ENCODE measurements around the gene MDP1. TPM values are rescaled to one million over a fixed set of nuclear protein-coding genes. Genes with fewer than 3 reads are reported as not detected.

Gene MDP1
- total and polyA plus RNA-seq, 2 of the 8 experiments (the other 6 are each of a cell fraction or from before 2014, with no cell fraction given) = 17.7 to 32.2 TPM

DNA sequence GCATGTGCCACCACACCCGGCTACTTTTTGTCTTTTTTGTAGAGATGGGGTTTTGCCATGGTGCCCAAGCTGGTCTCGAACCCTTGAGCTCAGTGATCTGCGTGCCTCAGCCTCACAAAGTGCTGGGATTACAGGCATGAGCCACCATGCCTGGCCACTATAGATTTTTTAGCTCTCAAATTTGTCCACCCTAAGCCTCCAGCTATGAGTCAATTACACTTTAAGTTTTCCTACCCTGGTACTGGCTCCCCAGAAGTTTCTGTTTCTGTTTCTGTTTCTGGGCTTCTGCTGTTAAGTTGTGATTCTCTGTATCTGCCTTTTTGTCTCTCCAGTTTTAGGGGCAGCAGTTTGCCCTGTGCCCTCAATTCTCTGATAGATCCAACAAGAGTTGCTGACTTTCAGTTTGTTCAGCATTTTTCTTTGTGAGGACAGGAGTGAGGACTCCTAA is 30.9 kb upstream of the MDP1 start:
- Histone ChIP-seq H2BK12ac (ENCODE audit: low read depth, low read length) (no peak overlapping the region), H3K4ac (replicated peaks; ENCODE audit: insufficient read length, low read depth, low read length) (no peak overlapping the region), H4K91ac (replicated peaks; ENCODE audit: insufficient read length, low read length) (no peak overlapping the region), H3K36me3 (ENCODE audit: control insufficient read depth in 2 of 4, insufficient read depth in 4 of 4, low read length in 3 of 4) (no peaks in the 10 kb centered on the region), H3K14ac (ENCODE audit: insufficient read length) (no peak overlapping the region), H3K4me1 (replicated peaks in 1 of 4; ENCODE audit: control insufficient read depth in 3 of 4, insufficient read depth in 4 of 4, low read length in 3 of 4) (peaks cover 0 to 4% (median 0%) of the 10 kb centered on the region in 4 experiments; a peak in 3 of 7 replicates), H2AFZ (ENCODE audit: low read length) (no peak overlapping the region), H3K27me3 (replicated peaks in 1 of 4; ENCODE audit: control insufficient read depth in 3 of 4, extremely low read depth in 1 of 4, insufficient read depth in 3 of 4, low read length in 3 of 4) (no peaks in the 10 kb centered on the region), H3K4me2 (ENCODE audit: insufficient read depth in 1 of 2, low read depth in 2 of 2, low read length in 2 of 2) (no peak overlapping the region), H3K79me1 (ENCODE audit: low read depth, low read length) (no peaks in the 10 kb centered on the region), H2AK5ac (ENCODE audit: low read depth, low read length) (no peak overlapping the region), H2BK5ac (ENCODE audit: low read depth, low read length) (no peak overlapping the region), H4K8ac (ENCODE audit: extremely low read depth, insufficient read depth, low read length) (no peak overlapping the region), H3K23ac (ENCODE audit: insufficient read length) (no peak overlapping the region), H2BK15ac (ENCODE audit: low read length) (no peak overlapping the region), H3K18ac (ENCODE audit: extremely low read depth, low read length) (no peak overlapping the region), H4K20me1 (replicated peaks in 1 of 2; ENCODE audit: control insufficient read depth in 1 of 2, insufficient read depth in 2 of 2, low read length in 2 of 2) (peaks cover 0 to under 1% of the 10 kb centered on the region in 2 experiments), H2BK20ac (ENCODE audit: low read length) (no peak overlapping the region), H3K9me3 (ENCODE audit: insufficient read depth in 2 of 2, low read depth in 1 of 2, low read length in 1 of 2) (no peaks in the 10 kb centered on the region), H3K9ac (replicated peaks in 1 of 4; ENCODE audit: extremely low read depth in 1 of 4, low read depth in 3 of 4, low read length in 3 of 4) (no peak overlapping the region), H2BK120ac (replicated peaks; ENCODE audit: low read depth, low read length) (no peak overlapping the region), H4K5ac (ENCODE audit: insufficient read length, low read depth, low read length) (no peak overlapping the region), H3K56ac (replicated peaks; ENCODE audit: insufficient read length, low read depth, low read length) (no peak overlapping the region), H3K27ac (ENCODE audit: low read depth, low read length) (no peak overlapping the region), H3K79me2 (ENCODE audit: control insufficient read depth in 1 of 2, insufficient read depth in 2 of 2, low read length in 2 of 2) (no peaks in the 10 kb centered on the region), H3K4me3 (ENCODE audit: extremely low read depth in 1 of 4, insufficient read depth in 2 of 4, low read depth in 3 of 4, low read length in 4 of 4) (no peak overlapping the region), H3K23me2 (ENCODE audit: low read depth, low read length) (peaks cover 5% of the 10 kb centered on the region; the same call in 1 of the 2 replicates)
- no peak for FAIRE-seq
- 88% methylated on average over 3 of the region's 3 CpGs; no CpG with 5 or more reads in 1 of the 2 experiments for WGBS, 2 experiments (ENCODE audit: extremely low coverage in 1 of 2, insufficient coverage in 1 of 2, insufficient read length in 1 of 2, insufficient replicate concordance in 2 of 2, low coverage in 1 of 2, low lambda C conversion rate in 2 of 2, missing lambda C conversion rate in 1 of 2)
- no peak for DNase-seq (ENCODE audit: low read depth in 1 of 2, low spot score in 2 of 2)
- TF ChIP-seq KDM1A (IDR thresholded peaks at IDR 0.05; ENCODE audit: borderline replicate concordance, low read length) = no peak
- POLR2A ChIA-PET (ENCODE audit: partially characterized antibody) = interaction anchor here (0.9 to 4.2 kb wide), 12 partner anchors 10 to 59 kb away, joined by 3 to 20 read pairs (median 4); partner anchors contain the start of genes CHMP4A, DHRS1, NOP9 and RABGGTA
- CTCF ChIA-PET (ENCODE audit: partially characterized antibody) = interaction anchor here (0.7 to 9.4 kb wide), 11 partner anchors 18 to 185 kb away, joined by 3 to 163 read pairs (median 4); partner anchors contain the start of genes CIDEB, DHRS1, LTB4R and NOP9

All from H1 (cell line).